K562 (cell line): ENCODE measurements around the gene MLC1. TPM values are rescaled to one million over a fixed set of nuclear protein-coding genes. Genes with fewer than 3 reads are reported as not detected.

Experiments
- ATAC-seq: fragments of 200-7000 bp; cut with Tn5 transposase; 3 replicates; pipeline ENCODE4 v1.9.1; 2020; ENCODE audit warnings: moderate library complexity
- BruUV-seq: library from RNA; stranded (reverse); fragments of 400-500 nt; replicated peaks from 2 replicates; lab custom pipeline; 2021; lab: Mats Ljungman, UMichigan
- CTCF ChIA-PET: fragments of 300-600 bp; formaldehyde crosslinking; extraction: SDS; loops from one replicate; lab custom pipeline; 2021; ENCODE audit warnings: low intra/inter-chr PET ratio; lab: Yijun Ruan, JAX
- POLR2A ChIA-PET: fragments of 300-600, 350-650 bp; sonication (Branson Sonifier 250); formaldehyde crosslinking; extraction: SDS; loops from one replicate; lab custom pipeline; 2021; ENCODE audit warnings: antibody characterized with exemption, inconsistent platforms; lab: Yijun Ruan, JAX
- DNase-seq, 4 experiments: peaks; one replicate each; pipeline versions ENCODE4 v3.0.0 to v3.0.0-alpha.2; 2011 to 2018; ENCODE audit warnings: low spot score in 3 of 4, mixed read lengths in 3 of 4; ENCODE audit errors: extremely low read depth in 1 of 4
- FAIRE-seq: peaks from 2 replicates; lab custom pipeline; 2011; peaks lifted over from hg19 to GRCh38; lab: Jason Lieb, UNC
- H2AFZ ChIP-seq: 2 replicates; pipeline ENCODE4 v1.6.0; 2011; ENCODE audit warnings: low read depth, low read length, control low read depth, inconsistent platforms
- H3K27ac ChIP-seq: fragments of 200-600 bp; 3 replicates; pipeline ENCODE4 v1.8.0; 2011; ENCODE audit warnings: low read depth, mild to moderate bottlenecking, control low read depth, inconsistent platforms, low read length, moderate library complexity, mixed read lengths; ENCODE audit errors: extremely low read depth
- H3K27me3 ChIP-seq, 2 experiments: fragments of 300-600 bp in 1 of 2; 2 replicates in 1 of 2; 3 replicates in 1 of 2; pipeline versions ENCODE4 v1.6.0 to v1.8.0; 2011; ENCODE audit warnings: inconsistent platforms in 2 of 2, low read length in 2 of 2, mild to moderate bottlenecking in 1 of 2, mixed read lengths in 1 of 2, moderate library complexity in 1 of 2; ENCODE audit not compliant: control insufficient read depth in 2 of 2, insufficient read depth in 2 of 2
- H3K36me3 ChIP-seq: fragments of 300-600 bp; 3 replicates; pipeline ENCODE4 v1.8.0; 2011; ENCODE audit warnings: mild to moderate bottlenecking, low read length, inconsistent platforms; ENCODE audit not compliant: control insufficient read depth, insufficient read depth
- H3K4me1 ChIP-seq, 2 experiments: fragments of 200-600 bp in 1 of 2; replicated peaks in 1 of 2; 2 replicates in 1 of 2; 3 replicates in 1 of 2; pipeline versions ENCODE4 v1.5.1 to v1.8.0; 2011; ENCODE audit warnings: inconsistent platforms in 2 of 2, low read length in 2 of 2, mild to moderate bottlenecking in 1 of 2, mixed read lengths in 1 of 2, moderate library complexity in 1 of 2; ENCODE audit not compliant: control insufficient read depth in 2 of 2, insufficient read depth in 2 of 2
- H3K4me2 ChIP-seq: 2 replicates; pipeline ENCODE4 v1.6.1; 2011; ENCODE audit warnings: low read length, control low read depth, inconsistent platforms, mixed read lengths; ENCODE audit not compliant: insufficient read depth
- H3K4me3 ChIP-seq: fragments of 200-600 bp; sonication (generic), shearing (Covaris generic); 2 replicates; pipeline ENCODE4 v1.5.1; 2016; ENCODE audit warnings: control low read depth, inconsistent platforms
- H3K79me2 ChIP-seq: fragments of 200-600 bp; 3 replicates; pipeline ENCODE4 v1.8.0; 2011; ENCODE audit warnings: low read length, inconsistent platforms; ENCODE audit not compliant: control insufficient read depth, insufficient read depth
- H3K9ac ChIP-seq, 2 experiments: 2 replicates each; pipeline versions ENCODE4 v1.6.0 to v1.6.1; 2011; ENCODE audit warnings: low read depth in 2 of 2, low read length in 2 of 2, control low read depth in 1 of 2, inconsistent platforms in 1 of 2, mild to moderate bottlenecking in 1 of 2, mixed read lengths in 1 of 2; ENCODE audit not compliant: insufficient read depth in 1 of 2
- H3K9me1 ChIP-seq: one replicate; pipeline ENCODE4 v1.6.0; 2011; ENCODE audit warnings: inconsistent platforms, mild to moderate bottlenecking, low read length, moderate library complexity; ENCODE audit not compliant: control insufficient read depth, insufficient read depth
- H3K9me3 ChIP-seq: replicated peaks from 2 replicates; pipeline ENCODE4 v1.5.1; 2011; ENCODE audit warnings: low read depth, low read length, inconsistent platforms; ENCODE audit not compliant: control insufficient read depth, insufficient read depth
- H4K20me1 ChIP-seq: replicated peaks from 2 replicates; pipeline ENCODE4 v1.6.1; 2011; ENCODE audit warnings: low read length, inconsistent platforms, mixed read lengths; ENCODE audit not compliant: control insufficient read depth, insufficient read depth
- BACH1 ChIP-seq: fragments of 200-800 bp; sonication (Bioruptor generic); IDR thresholded peaks from 2 replicates; pipeline ENCODE4 v1.6.1; 2016; ENCODE audit warnings: missing genetic modification characterization, missing compliant biosample characterization
- BDP1 ChIP-seq: IDR thresholded peaks from 3 replicates; pipeline ENCODE4 v1.6.1; 2011; ENCODE audit not compliant: insufficient read length, insufficient read depth
- HES1 ChIP-seq: fragments of 450-650 bp; IDR thresholded peaks from 2 replicates; pipeline ENCODE4 v1.6.1; 2016; ENCODE audit warnings: low read depth, mild to moderate bottlenecking, moderate library complexity
- SMARCA5 ChIP-seq: fragments of 450-650 bp; IDR thresholded peaks from 2 replicates; pipeline ENCODE4 v1.6.1; 2016
- SMARCC2 ChIP-seq: fragments of 450-650 bp; IDR thresholded peaks from 2 replicates; pipeline ENCODE4 v1.6.1; 2017; ENCODE audit warnings: antibody characterized with exemption, moderate library complexity, mild to moderate bottlenecking, low read depth
- TBL1XR1 ChIP-seq, 2 experiments: IDR thresholded peaks; 2 replicates each; pipeline ENCODE4 v1.6.1; 2012; ENCODE audit warnings: improper control_type of control experiment in 2 of 2, low read length in 2 of 2, mild to moderate bottlenecking in 1 of 2
- ZBTB5 ChIP-seq: fragments of 450-650 bp; IDR thresholded peaks from 2 replicates; pipeline ENCODE4 v1.6.1; 2017; ENCODE audit warnings: antibody characterized with exemption
- ZNF431 ChIP-seq: sonication (generic); formaldehyde crosslinking; IDR thresholded peaks from 2 replicates; pipeline ENCODE4 v1.8.0; 2022; ENCODE audit warnings: mild to moderate bottlenecking, missing genetic modification reagents
- ZNF444 ChIP-seq: fragments of 250-450 bp; sonication (Bioruptor Pico); IDR thresholded peaks from 2 replicates; pipeline ENCODE4 v1.4.0; 2020; ENCODE audit warnings: mild to moderate bottlenecking, moderate library complexity
- WGBS: fragments of 100-300 bp; shearing (Covaris generic); methylation state at CpG from one replicate; pipeline ENCODE4 v1.1.6; 2016; ENCODE audit warnings: low coverage, mixed read lengths; ENCODE audit not compliant: insufficient coverage; ENCODE audit errors: missing lambda C conversion rate; 5-methylcytosine and 5-hydroxymethylcytosine counted together
- in situ Hi-C: fragments of 300-500 bp; cut with MboI; formaldehyde crosslinking; loops from 4 replicates; pipeline ENCODE4 v1.15.0; 2018; ENCODE audit warnings: inconsistent platforms, mixed read lengths
- intact Hi-C: fragments of 100-400 bp; cut with micrococcal nuclease; formaldehyde crosslinking; loops from 2 replicates; pipeline ENCODE4 v1.14.2; 2022
- polyA plus RNA-seq, 8 experiments: library from polyadenylated mRNA; depleted of rRNA in 4 of 8; stranded (reverse) in 5 of 8; unstranded in 3 of 8; fragments of >200 nt; fragmentation: Nextera tagmentation in 2 of 8; fragmentation: Illumina TruSeq in 1 of 8; extraction: Ambion mirVana in 2 of 8; extraction: Trizol in 1 of 8; gene quantifications; 2 replicates each; pipeline versions ENCODE4 v1.2.1 to v1.2.3, GENCODE V29; 2011 to 2014; ENCODE audit warnings: inconsistent platforms in 1 of 8, missing spikeins in 1 of 8
- total RNA-seq, 7 experiments: library from RNA; depleted of rRNA in 6 of 7; stranded (reverse); fragments of >200 nt in 6 of 7; fragmentation: Illumina TruSeq in 2 of 7; extraction: Trizol in 2 of 7; gene quantifications; 2 replicates each; pipeline versions ENCODE4 v1.2.1 to v1.2.3, GENCODE V29; 2011 to 2021; ENCODE audit warnings: low replicate concordance in 1 of 7
- TF ChIP-seq, protein P1 (sequence below): sonication (generic); formaldehyde crosslinking; IDR thresholded peaks from 2 replicates; pipeline ENCODE4 v1.8.1; 2023; ENCODE audit warnings: missing genetic modification reagents, mild to moderate bottlenecking, borderline replicate concordance
- TF ChIP-seq, protein P2 (sequence below): fragments of 450-650 bp; IDR thresholded peaks from 2 replicates; pipeline ENCODE4 v1.7.1; 2018; ENCODE audit warnings: mild to moderate bottlenecking, low read depth; ENCODE audit not compliant: partially characterized antibody

The MLC1 gene
- total and polyA plus RNA-seq, 9 of the 15 experiments (the other 6 are each of a cell fraction or from before 2014, with no cell fraction given) = 0.06 to 0.98 (median 0.39) TPM

- CTCF ChIA-PET = no interaction called here
- no peak overlapping the region for H3K9ac ChIP-seq
- WGBS = 12% methylated on average over 3 of the region's 30 CpGs
- TF ChIP-seq BDP1 (no peak), ZBTB5 (no peak), SMARCA5 (no peak), SMARCC2 (no peak), TBL1XR1 (IDR thresholded peaks at IDR 0.05; ENCODE audit: low read length in 2 of 2) (no peak), BACH1 (tag) (no peak), HES1 (no peak), ZNF444 (CRISPR knock-in tag) (no peak), ZNF431 (CRISPR knock-in tag) (no peak)
- TF ChIP-seq, protein P1, sequence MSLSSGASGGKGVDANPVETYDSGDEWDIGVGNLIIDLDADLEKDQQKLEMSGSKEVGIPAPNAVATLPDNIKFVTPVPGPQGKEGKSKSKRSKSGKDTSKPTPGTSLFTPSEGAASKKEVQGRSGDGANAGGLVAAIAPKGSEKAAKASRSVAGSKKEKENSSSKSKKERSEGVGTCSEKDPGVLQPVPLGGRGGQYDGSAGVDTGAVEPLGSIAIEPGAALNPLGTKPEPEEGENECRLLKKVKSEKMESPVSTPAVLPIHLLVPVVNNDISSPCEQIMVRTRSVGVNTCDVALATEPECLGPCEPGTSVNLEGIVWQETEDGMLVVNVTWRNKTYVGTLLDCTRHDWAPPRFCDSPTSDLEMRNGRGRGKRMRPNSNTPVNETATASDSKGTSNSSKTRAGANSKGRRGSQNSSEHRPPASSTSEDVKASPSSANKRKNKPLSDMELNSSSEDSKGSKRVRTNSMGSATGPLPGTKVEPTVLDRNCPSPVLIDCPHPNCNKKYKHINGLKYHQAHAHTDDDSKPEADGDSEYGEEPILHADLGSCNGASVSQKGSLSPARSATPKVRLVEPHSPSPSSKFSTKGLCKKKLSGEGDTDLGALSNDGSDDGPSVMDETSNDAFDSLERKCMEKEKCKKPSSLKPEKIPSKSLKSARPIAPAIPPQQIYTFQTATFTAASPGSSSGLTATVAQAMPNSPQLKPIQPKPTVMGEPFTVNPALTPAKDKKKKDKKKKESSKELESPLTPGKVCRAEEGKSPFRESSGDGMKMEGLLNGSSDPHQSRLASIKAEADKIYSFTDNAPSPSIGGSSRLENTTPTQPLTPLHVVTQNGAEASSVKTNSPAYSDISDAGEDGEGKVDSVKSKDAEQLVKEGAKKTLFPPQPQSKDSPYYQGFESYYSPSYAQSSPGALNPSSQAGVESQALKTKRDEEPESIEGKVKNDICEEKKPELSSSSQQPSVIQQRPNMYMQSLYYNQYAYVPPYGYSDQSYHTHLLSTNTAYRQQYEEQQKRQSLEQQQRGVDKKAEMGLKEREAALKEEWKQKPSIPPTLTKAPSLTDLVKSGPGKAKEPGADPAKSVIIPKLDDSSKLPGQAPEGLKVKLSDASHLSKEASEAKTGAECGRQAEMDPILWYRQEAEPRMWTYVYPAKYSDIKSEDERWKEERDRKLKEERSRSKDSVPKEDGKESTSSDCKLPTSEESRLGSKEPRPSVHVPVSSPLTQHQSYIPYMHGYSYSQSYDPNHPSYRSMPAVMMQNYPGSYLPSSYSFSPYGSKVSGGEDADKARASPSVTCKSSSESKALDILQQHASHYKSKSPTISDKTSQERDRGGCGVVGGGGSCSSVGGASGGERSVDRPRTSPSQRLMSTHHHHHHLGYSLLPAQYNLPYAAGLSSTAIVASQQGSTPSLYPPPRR (CRISPR knock-in tag) = no peak
- TF ChIP-seq, protein P2, sequence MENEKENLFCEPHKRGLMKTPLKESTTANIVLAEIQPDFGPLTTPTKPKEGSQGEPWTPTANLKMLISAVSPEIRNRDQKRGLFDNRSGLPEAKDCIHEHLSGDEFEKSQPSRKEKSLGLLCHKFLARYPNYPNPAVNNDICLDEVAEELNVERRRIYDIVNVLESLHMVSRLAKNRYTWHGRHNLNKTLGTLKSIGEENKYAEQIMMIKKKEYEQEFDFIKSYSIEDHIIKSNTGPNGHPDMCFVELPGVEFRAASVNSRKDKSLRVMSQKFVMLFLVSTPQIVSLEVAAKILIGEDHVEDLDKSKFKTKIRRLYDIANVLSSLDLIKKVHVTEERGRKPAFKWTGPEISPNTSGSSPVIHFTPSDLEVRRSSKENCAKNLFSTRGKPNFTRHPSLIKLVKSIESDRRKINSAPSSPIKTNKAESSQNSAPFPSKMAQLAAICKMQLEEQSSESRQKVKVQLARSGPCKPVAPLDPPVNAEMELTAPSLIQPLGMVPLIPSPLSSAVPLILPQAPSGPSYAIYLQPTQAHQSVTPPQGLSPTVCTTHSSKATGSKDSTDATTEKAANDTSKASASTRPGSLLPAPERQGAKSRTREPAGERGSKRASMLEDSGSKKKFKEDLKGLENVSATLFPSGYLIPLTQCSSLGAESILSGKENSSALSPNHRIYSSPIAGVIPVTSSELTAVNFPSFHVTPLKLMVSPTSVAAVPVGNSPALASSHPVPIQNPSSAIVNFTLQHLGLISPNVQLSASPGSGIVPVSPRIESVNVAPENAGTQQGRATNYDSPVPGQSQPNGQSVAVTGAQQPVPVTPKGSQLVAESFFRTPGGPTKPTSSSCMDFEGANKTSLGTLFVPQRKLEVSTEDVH = no peak
Observed at GRCh38 chr22:50015451-50016307, 69.5 kb downstream of the MLC1 start.

More at GRCh38 chr22:50015451-50016307, 69.5 kb downstream of the MLC1 start:
- no peaks in the 10 kb centered on the region for H3K9me1 ChIP-seq
- no peaks in the 10 kb centered on the region for H3K79me2 ChIP-seq
- ATAC-seq = no peak
- POLR2A ChIA-PET = no interaction called here
- no peak overlapping the region for H3K4me3 ChIP-seq
- intact Hi-C loops = no loop called here
- H4K20me1 ChIP-seq = peaks cover 4% of the 10 kb centered on the region; the same call in 1 of the 2 replicates
- no TSS peak for BruUV-seq
- H3K4me1 ChIP-seq = peaks cover 0 to 54% of the 10 kb centered on the region in 2 experiments; a peak in 2 of 5 replicates
- H3K27me3 ChIP-seq = peaks cover 0 to 31% of the 10 kb centered on the region in 2 experiments; a peak in 2 of 5 replicates
- H3K36me3 ChIP-seq = no peaks in the 10 kb centered on the region
- H2AFZ ChIP-seq = no peak overlapping the region
- no peak overlapping the region for H3K4me2 ChIP-seq
- no peak overlapping the region for H3K27ac ChIP-seq
- no peaks in the 10 kb centered on the region; the same call in 1 of the 2 replicates for H3K9me3 ChIP-seq
- no peak for FAIRE-seq
- peak in 1 of 4 experiments; percentile 31 for DNase-seq
- in situ Hi-C loops = no loop called here
